ENCODE measurements around the gene NYAP2.

GRCh38 chr2:225415792-225416191, 16.3 kb downstream of the NYAP2 start:
- TF ChIP-seq POLR2A (IDR thresholded peaks at IDR 0.05) (no peak), CTCF (IDR thresholded peaks at IDR 0.05) (no peak), EP300 (IDR thresholded peaks at IDR 0.05; ENCODE audit: low read depth) (no peak)

Data from transverse colon (tissue), 3 donors.